ENCODE data around the gene COPG1. TPM values are rescaled to one million over a fixed set of nuclear protein-coding genes. Genes with fewer than 3 reads are reported as not detected.
A peak's percentile ranks its signal among the peaks of the same experiment; 100 is the strongest.

COPG1 gene
- total and polyA plus RNA-seq, 2 of the 13 experiments (the other 11 are each of a cell fraction or from before 2014, with no cell fraction given) = 98.6 to 166 TPM

DNA sequence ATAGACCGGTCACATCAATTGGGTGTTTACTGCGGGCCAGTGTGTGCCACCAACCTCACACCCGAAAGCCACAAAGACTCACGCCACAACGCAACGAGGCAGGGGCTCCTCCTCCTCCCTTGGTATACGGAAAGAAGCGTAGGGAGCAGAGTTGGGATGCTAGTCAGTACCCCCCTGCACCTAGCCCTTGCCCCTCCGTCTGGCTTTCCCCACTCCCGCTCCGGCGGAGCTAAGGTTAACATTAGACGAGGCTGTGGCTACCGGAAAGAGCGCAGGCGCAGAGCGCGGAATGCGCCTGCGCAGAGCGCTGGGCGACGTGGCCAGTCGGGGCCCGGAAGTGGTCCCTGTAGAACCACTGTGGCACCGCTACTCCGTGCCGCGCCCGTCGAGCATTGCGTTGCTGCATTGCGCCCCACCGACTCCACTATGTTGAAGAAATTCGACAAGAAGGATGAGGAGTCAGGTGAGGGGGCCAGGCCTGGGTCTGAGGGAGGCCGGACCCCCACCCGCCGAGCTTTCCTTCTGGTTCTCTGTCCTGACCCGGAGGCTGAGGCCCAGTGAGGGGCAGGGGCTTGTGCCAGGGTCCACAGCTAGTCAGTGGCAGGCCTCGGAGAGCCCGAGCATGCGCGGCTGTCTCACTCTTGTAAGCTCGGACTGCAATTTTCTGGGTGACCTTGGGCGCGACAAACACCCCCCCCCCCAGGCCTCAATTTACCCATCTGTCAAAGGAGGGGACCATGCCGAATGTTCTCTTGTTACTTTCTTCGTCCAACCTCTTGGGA, at the start of gene COPG1 (continued):
- TF ChIP-seq ZNF30 (CRISPR knock-in tag; IDR thresholded peaks at IDR 0.05) = 0 out of 2 replicates have a peak, but pooled peaks have one; percentile 51
- TF ChIP-seq CREB1 (IDR thresholded peaks at IDR 0.05) = no peak
- peak; percentile 49 for TF ChIP-seq CREB1 (CRISPR knock-in tag; IDR thresholded peaks at IDR 0.05)
- TF ChIP-seq, protein P1, sequence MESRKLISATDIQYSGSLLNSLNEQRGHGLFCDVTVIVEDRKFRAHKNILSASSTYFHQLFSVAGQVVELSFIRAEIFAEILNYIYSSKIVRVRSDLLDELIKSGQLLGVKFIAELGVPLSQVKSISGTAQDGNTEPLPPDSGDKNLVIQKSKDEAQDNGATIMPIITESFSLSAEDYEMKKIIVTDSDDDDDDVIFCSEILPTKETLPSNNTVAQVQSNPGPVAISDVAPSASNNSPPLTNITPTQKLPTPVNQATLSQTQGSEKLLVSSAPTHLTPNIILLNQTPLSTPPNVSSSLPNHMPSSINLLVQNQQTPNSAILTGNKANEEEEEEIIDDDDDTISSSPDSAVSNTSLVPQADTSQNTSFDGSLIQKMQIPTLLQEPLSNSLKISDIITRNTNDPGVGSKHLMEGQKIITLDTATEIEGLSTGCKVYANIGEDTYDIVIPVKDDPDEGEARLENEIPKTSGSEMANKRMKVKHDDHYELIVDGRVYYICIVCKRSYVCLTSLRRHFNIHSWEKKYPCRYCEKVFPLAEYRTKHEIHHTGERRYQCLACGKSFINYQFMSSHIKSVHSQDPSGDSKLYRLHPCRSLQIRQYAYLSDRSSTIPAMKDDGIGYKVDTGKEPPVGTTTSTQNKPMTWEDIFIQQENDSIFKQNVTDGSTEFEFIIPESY (CRISPR knock-in tag; IDR thresholded peaks at IDR 0.05) = no peak
- TF ChIP-seq, protein P2, sequence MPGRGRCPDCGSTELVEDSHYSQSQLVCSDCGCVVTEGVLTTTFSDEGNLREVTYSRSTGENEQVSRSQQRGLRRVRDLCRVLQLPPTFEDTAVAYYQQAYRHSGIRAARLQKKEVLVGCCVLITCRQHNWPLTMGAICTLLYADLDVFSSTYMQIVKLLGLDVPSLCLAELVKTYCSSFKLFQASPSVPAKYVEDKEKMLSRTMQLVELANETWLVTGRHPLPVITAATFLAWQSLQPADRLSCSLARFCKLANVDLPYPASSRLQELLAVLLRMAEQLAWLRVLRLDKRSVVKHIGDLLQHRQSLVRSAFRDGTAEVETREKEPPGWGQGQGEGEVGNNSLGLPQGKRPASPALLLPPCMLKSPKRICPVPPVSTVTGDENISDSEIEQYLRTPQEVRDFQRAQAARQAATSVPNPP (CRISPR knock-in tag; IDR thresholded peaks at IDR 0.05) = no peak; the same call in 1 of the 2 replicates
- TF ChIP-seq MATR3 (CRISPR knock-in tag; IDR thresholded peaks at IDR 0.05) = no peak
- peak; percentile 48; the same call in 1 of the 2 replicates for TF ChIP-seq ZSCAN21 (CRISPR knock-in tag; IDR thresholded peaks at IDR 0.05; ENCODE audit: borderline replicate concordance)
- TF ChIP-seq SMARCC2 (IDR thresholded peaks at IDR 0.05) = no peak
- peak; percentile 93 for TF ChIP-seq SAP130 (CRISPR knock-in tag; IDR thresholded peaks at IDR 0.05; ENCODE audit: low read depth)
- TF ChIP-seq, protein P3, sequence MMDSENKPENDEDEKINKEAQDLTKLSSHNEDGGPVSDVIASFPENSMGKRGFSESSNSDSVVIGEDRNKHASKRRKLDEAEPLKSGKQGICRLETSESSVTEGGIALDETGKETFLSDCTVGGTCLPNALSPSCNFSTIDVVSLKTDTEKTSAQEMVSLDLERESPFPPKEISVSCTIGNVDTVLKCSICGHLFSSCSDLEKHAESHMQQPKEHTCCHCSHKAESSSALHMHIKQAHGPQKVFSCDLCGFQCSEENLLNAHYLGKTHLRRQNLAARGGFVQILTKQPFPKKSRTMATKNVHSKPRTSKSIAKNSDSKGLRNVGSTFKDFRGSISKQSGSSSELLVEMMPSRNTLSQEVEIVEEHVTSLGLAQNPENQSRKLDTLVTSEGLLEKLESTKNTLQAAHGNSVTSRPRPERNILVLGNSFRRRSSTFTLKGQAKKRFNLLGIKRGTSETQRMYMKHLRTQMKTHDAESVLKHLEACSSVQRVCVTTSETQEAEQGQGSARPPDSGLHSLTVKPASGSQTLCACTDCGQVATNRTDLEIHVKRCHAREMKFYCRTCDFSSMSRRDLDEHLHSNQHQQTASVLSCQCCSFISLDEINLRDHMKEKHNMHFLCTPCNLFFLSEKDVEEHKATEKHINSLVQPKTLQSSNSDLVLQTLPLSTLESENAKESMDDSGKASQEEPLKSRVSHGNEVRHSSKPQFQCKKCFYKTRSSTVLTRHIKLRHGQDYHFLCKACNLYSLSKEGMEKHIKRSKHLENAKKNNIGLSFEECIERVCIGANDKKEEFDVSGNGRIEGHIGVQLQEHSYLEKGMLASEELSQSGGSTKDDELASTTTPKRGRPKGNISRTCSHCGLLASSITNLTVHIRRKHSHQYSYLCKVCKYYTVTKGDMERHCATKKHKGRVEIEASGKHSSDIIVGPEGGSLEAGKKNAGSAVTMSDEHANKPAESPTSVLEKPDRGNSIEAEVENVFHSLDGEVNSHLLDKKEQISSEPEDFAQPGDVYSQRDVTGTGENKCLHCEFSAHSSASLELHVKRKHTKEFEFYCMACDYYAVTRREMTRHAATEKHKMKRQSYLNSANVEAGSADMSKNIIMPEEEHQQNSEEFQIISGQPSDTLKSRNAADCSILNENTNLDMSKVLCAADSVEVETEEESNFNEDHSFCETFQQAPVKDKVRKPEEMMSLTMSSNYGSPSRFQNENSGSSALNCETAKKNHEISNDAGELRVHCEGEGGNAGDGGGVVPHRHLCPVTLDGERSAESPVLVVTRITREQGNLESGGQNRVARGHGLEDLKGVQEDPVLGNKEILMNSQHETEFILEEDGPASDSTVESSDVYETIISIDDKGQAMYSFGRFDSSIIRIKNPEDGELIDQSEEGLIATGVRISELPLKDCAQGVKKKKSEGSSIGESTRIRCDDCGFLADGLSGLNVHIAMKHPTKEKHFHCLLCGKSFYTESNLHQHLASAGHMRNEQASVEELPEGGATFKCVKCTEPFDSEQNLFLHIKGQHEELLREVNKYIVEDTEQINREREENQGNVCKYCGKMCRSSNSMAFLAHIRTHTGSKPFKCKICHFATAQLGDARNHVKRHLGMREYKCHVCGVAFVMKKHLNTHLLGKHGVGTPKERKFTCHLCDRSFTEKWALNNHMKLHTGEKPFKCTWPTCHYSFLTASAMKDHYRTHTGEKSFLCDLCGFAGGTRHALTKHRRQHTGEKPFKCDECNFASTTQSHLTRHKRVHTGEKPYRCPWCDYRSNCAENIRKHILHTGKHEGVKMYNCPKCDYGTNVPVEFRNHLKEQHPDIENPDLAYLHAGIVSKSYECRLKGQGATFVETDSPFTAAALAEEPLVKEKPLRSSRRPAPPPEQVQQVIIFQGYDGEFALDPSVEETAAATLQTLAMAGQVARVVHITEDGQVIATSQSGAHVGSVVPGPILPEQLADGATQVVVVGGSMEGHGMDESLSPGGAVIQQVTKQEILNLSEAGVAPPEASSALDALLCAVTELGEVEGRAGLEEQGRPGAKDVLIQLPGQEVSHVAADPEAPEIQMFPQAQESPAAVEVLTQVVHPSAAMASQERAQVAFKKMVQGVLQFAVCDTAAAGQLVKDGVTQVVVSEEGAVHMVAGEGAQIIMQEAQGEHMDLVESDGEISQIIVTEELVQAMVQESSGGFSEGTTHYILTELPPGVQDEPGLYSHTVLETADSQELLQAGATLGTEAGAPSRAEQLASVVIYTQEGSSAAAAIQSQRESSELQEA (CRISPR knock-in tag; IDR thresholded peaks at IDR 0.05; ENCODE audit: not compliant biosample characterization) = peak; percentile 58
- TF ChIP-seq ZEB1 (IDR thresholded peaks at IDR 0.05; ENCODE audit: insufficient replicate concordance, low read depth) = no peak
- TF ChIP-seq ZNF354B (CRISPR knock-in tag; IDR thresholded peaks at IDR 0.05) = no peak
- TF ChIP-seq CC2D1A (CRISPR knock-in tag; IDR thresholded peaks at IDR 0.05) = no peak
- no peak for TF ChIP-seq ZNF20 (CRISPR knock-in tag; IDR thresholded peaks at IDR 0.05)
- TF ChIP-seq FOXK1 (CRISPR knock-in tag; IDR thresholded peaks at IDR 0.05; ENCODE audit: borderline replicate concordance, low read depth) = peak; percentile 25; the same call in 1 of the 2 replicates
- TF ChIP-seq ZNF674 (CRISPR knock-in tag; IDR thresholded peaks at IDR 0.05; ENCODE audit: low read depth) = no peak
- TF ChIP-seq, protein P4, sequence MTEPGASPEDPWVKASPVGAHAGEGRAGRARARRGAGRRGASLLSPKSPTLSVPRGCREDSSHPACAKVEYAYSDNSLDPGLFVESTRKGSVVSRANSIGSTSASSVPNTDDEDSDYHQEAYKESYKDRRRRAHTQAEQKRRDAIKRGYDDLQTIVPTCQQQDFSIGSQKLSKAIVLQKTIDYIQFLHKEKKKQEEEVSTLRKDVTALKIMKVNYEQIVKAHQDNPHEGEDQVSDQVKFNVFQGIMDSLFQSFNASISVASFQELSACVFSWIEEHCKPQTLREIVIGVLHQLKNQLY (CRISPR knock-in tag; IDR thresholded peaks at IDR 0.05) = 0 out of 2 replicates have a peak, but pooled peaks have one; percentile 36
- TF ChIP-seq ZSCAN22 (CRISPR knock-in tag; IDR thresholded peaks at IDR 0.05) = no peak
